ENCODE measurements around the gene FGFR1OP2.

FGFR1OP2 gene

DNA sequence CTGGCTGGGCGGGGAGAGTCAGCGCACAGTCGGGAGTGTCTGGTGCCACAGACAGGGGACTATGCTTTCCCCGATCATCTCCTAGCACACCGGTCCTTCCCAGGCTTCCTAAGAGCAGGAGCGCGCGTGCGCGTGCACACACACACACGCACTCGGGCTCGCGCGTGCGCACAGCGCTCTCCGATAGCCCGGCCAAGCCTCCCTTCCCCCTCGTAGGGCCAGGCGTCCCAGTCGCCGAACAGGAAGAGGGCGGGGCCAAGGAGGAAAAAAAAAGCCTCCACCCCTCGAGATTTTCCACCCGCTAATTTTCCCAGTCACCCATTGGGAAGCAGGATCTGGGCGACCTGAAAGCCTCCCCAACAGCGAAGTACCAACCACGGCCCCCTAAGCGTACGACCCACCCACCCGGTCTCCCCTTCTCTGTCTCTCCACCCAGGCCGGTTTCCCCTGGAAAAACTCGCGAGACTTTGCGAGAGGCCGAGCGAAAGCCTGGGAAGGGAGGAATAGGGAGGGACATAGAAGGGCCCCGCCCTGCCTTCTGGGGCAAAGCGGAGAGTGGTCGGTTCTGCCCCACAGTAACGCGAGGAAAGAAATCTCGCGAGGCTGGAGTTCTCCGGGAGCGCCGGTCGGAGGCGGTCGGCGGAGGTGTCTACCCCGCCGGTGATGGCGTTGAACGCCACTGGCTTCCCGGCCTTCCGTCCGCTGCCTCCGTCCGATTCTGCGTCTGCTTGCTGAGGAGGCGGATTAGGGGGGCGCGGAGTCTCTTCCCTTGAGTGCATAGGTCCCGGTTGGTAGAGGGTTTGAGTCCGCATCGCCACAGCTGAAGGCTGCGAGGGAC, at the start of gene FGFR1OP2, which contains the start of gene INTS13 (continued):
- TF ChIP-seq, protein P1, sequence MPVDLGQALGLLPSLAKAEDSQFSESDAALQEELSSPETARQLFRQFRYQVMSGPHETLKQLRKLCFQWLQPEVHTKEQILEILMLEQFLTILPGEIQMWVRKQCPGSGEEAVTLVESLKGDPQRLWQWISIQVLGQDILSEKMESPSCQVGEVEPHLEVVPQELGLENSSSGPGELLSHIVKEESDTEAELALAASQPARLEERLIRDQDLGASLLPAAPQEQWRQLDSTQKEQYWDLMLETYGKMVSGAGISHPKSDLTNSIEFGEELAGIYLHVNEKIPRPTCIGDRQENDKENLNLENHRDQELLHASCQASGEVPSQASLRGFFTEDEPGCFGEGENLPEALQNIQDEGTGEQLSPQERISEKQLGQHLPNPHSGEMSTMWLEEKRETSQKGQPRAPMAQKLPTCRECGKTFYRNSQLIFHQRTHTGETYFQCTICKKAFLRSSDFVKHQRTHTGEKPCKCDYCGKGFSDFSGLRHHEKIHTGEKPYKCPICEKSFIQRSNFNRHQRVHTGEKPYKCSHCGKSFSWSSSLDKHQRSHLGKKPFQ (tag by site-specific recombination; IDR thresholded peaks at IDR 0.05) = no peak
- TF ChIP-seq FEZF1 (tag by site-specific recombination; IDR thresholded peaks at IDR 0.05) (no peak), SP2 (tag by site-specific recombination; IDR thresholded peaks at IDR 0.05) (peak; percentile 90), MZF1 (tag by site-specific recombination; IDR thresholded peaks at IDR 0.05; ENCODE audit: borderline replicate concordance) (no peak), BCL11A (tag by site-specific recombination; IDR thresholded peaks at IDR 0.05; ENCODE audit: low read depth) (no peak), ZNF623 (tag by site-specific recombination; IDR thresholded peaks at IDR 0.05) (0 out of 2 replicates have a peak, but pooled peaks have one; percentile 14), ZNF302 (tag by site-specific recombination; IDR thresholded peaks at IDR 0.05; ENCODE audit: low read depth) (no peak), ZSCAN23 (tag by site-specific recombination; IDR thresholded peaks at IDR 0.05) (peak; percentile 44; the same call in 1 of the 2 replicates), SP3 (tag by site-specific recombination; IDR thresholded peaks at IDR 0.05) (peak; percentile 89), GLIS2 (tag by site-specific recombination; IDR thresholded peaks at IDR 0.05) (peak; percentile 71), ZNF133 (tag by site-specific recombination; IDR thresholded peaks at IDR 0.05) (no peak), PRDM1 (tag by site-specific recombination; IDR thresholded peaks at IDR 0.05) (no peak; the same call in 1 of the 2 replicates), ZNF341 (tag by site-specific recombination; IDR thresholded peaks at IDR 0.05; ENCODE audit: low read depth) (peak; percentile 70), ZNF155 (tag by site-specific recombination; IDR thresholded peaks at IDR 0.05) (no peak), KLF1 (tag by site-specific recombination; IDR thresholded peaks at IDR 0.05) (peak; percentile 54; the same call in 1 of the 2 replicates), REPIN1 (tag by site-specific recombination; IDR thresholded peaks at IDR 0.05; ENCODE audit: low read depth) (no peak), ZNF202 (tag by site-specific recombination; IDR thresholded peaks at IDR 0.05; ENCODE audit: borderline replicate concordance) (no peak), ZNF48 (tag by site-specific recombination; IDR thresholded peaks at IDR 0.05) (no peak), ZNF626 (tag by site-specific recombination; IDR thresholded peaks at IDR 0.05) (no peak), TCF7L2 (IDR thresholded peaks at IDR 0.05; ENCODE audit: borderline replicate concordance, low read depth, low read length) (no peak), ZNF521 (tag by site-specific recombination; IDR thresholded peaks at IDR 0.05) (no peak), ZNF10 (tag by site-specific recombination; IDR thresholded peaks at IDR 0.05) (no peak), ZNF596 (tag by site-specific recombination; IDR thresholded peaks at IDR 0.05) (no peak), SCRT2 (tag by site-specific recombination; IDR thresholded peaks at IDR 0.05) (no peak), ZNF501 (tag by site-specific recombination; IDR thresholded peaks at IDR 0.05) (peak; percentile 78), ZNF843 (tag by site-specific recombination; IDR thresholded peaks at IDR 0.05) (no peak), ZNF211 (tag by site-specific recombination; IDR thresholded peaks at IDR 0.05; ENCODE audit: low read depth) (no peak), ZNF660 (tag by site-specific recombination; IDR thresholded peaks at IDR 0.05) (no peak; the same call in 1 of the 2 replicates), ZBTB17 (tag by site-specific recombination; IDR thresholded peaks at IDR 0.05) (peak; percentile 78), ZNF670 (tag by site-specific recombination; IDR thresholded peaks at IDR 0.05; ENCODE audit: low read depth) (no peak), BCL11B (tag by site-specific recombination; IDR thresholded peaks at IDR 0.05; ENCODE audit: low read depth) (no peak)
- TF ChIP-seq, protein P2, sequence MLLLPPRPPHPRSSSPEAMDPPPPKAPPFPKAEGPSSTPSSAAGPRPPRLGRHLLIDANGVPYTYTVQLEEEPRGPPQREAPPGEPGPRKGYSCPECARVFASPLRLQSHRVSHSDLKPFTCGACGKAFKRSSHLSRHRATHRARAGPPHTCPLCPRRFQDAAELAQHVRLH (tag by site-specific recombination; IDR thresholded peaks at IDR 0.05) = peak; percentile 47; the same call in 1 of the 2 replicates
- TF ChIP-seq, protein P3, sequence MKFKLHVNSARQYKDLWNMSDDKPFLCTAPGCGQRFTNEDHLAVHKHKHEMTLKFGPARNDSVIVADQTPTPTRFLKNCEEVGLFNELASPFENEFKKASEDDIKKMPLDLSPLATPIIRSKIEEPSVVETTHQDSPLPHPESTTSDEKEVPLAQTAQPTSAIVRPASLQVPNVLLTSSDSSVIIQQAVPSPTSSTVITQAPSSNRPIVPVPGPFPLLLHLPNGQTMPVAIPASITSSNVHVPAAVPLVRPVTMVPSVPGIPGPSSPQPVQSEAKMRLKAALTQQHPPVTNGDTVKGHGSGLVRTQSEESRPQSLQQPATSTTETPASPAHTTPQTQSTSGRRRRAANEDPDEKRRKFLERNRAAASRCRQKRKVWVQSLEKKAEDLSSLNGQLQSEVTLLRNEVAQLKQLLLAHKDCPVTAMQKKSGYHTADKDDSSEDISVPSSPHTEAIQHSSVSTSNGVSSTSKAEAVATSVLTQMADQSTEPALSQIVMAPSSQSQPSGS (tag by site-specific recombination; IDR thresholded peaks at IDR 0.05; ENCODE audit: low read depth) = no peak
- TF ChIP-seq, protein P4, sequence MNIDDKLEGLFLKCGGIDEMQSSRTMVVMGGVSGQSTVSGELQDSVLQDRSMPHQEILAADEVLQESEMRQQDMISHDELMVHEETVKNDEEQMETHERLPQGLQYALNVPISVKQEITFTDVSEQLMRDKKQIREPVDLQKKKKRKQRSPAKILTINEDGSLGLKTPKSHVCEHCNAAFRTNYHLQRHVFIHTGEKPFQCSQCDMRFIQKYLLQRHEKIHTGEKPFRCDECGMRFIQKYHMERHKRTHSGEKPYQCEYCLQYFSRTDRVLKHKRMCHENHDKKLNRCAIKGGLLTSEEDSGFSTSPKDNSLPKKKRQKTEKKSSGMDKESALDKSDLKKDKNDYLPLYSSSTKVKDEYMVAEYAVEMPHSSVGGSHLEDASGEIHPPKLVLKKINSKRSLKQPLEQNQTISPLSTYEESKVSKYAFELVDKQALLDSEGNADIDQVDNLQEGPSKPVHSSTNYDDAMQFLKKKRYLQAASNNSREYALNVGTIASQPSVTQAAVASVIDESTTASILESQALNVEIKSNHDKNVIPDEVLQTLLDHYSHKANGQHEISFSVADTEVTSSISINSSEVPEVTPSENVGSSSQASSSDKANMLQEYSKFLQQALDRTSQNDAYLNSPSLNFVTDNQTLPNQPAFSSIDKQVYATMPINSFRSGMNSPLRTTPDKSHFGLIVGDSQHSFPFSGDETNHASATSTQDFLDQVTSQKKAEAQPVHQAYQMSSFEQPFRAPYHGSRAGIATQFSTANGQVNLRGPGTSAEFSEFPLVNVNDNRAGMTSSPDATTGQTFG (tag by site-specific recombination; IDR thresholded peaks at IDR 0.05; ENCODE audit: borderline replicate concordance) = no peak
